H1 (cell line): ENCODE data around the gene RHOH. TPM values are rescaled to one million over a fixed set of nuclear protein-coding genes. Genes with fewer than 3 reads are reported as not detected.

Experiments
- CTCF ChIA-PET: fragments of 300-600 bp; sonication (Branson Sonifier 250); formaldehyde crosslinking; loops from one replicate; lab custom pipeline; 2021; ENCODE audit not compliant: partially characterized antibody; lab: Charles Lee
- POLR2A ChIA-PET: fragments of 300-600 bp; sonication (Branson Sonifier 250); formaldehyde crosslinking; loops from one replicate; lab custom pipeline; 2021; ENCODE audit warnings: inconsistent platforms; ENCODE audit not compliant: partially characterized antibody; lab: Charles Lee
- DNase-seq, 2 experiments: peaks; one replicate each; pipeline versions ENCODE4 v3.0.0 to v3.0.0-alpha.2; 2010 to 2022; ENCODE audit warnings: low spot score in 2 of 2, low read depth in 1 of 2, mixed read lengths in 1 of 2
- FAIRE-seq: peaks from 2 replicates; lab custom pipeline; 2011; peaks lifted over from hg19 to GRCh38; lab: Jason Lieb, UNC
- H2AFZ ChIP-seq: 2 replicates; pipeline ENCODE4 v1.8.1; 2012; ENCODE audit warnings: low read length, inconsistent platforms
- H2AK5ac ChIP-seq: 2 replicates; pipeline ENCODE4 v1.6.1; 2013; ENCODE audit warnings: low read depth, low read length
- H2BK120ac ChIP-seq: replicated peaks from 2 replicates; pipeline ENCODE3; 2013; ENCODE audit warnings: low read depth, low read length, inconsistent platforms
- H2BK12ac ChIP-seq: 2 replicates; pipeline ENCODE4 v1.6.1; 2013; ENCODE audit warnings: low read depth, low read length
- H2BK15ac ChIP-seq: 2 replicates; pipeline ENCODE4 v1.6.1; 2013; ENCODE audit warnings: low read length
- H2BK20ac ChIP-seq: 2 replicates; pipeline ENCODE4 v1.6.1; 2013; ENCODE audit warnings: low read length
- H2BK5ac ChIP-seq: 2 replicates; pipeline ENCODE4 v1.6.1; 2013; ENCODE audit warnings: low read depth, low read length
- H3K14ac ChIP-seq: 2 replicates; pipeline ENCODE4 v1.6.1; 2013; ENCODE audit warnings: inconsistent platforms; ENCODE audit not compliant: insufficient read length
- H3K18ac ChIP-seq: 2 replicates; pipeline ENCODE4 v1.6.1; 2013; ENCODE audit warnings: low read length; ENCODE audit errors: extremely low read depth
- H3K23ac ChIP-seq: 2 replicates; pipeline ENCODE4 v1.6.1; 2013; ENCODE audit warnings: inconsistent platforms; ENCODE audit not compliant: insufficient read length
- H3K23me2 ChIP-seq: 2 replicates; pipeline ENCODE4 v1.6.1; 2013; ENCODE audit warnings: low read depth, low read length
- H3K27ac ChIP-seq: 2 replicates; pipeline ENCODE4 v1.6.1; 2011; ENCODE audit warnings: low read depth, low read length, inconsistent platforms
- H3K27me3 ChIP-seq, 4 experiments: replicated peaks in 1 of 4; 1 replicate in 1 of 4; 2 replicates in 3 of 4; pipeline versions ENCODE4 v1.6.1 to v1.8.1; 2011 to 2013; ENCODE audit warnings: low read length in 3 of 4, mild to moderate bottlenecking in 3 of 4, inconsistent platforms in 2 of 4, mixed read lengths in 2 of 4, moderate library complexity in 1 of 4; ENCODE audit not compliant: control insufficient read depth in 3 of 4, insufficient read depth in 3 of 4; ENCODE audit errors: extremely low read depth in 1 of 4
- H3K36me3 ChIP-seq, 4 experiments: 2 replicates each; pipeline versions ENCODE4 v1.6.1 to v1.8.1; 2011 to 2013; ENCODE audit warnings: mild to moderate bottlenecking in 4 of 4, low read length in 3 of 4, moderate library complexity in 2 of 4, control low read depth in 1 of 4, inconsistent platforms in 1 of 4; ENCODE audit not compliant: insufficient read depth in 4 of 4, control insufficient read depth in 2 of 4
- H3K4ac ChIP-seq: replicated peaks from 2 replicates; pipeline ENCODE3; 2013; ENCODE audit warnings: low read length, low read depth, mixed read lengths, inconsistent platforms; ENCODE audit not compliant: insufficient read length
- H3K4me1 ChIP-seq, 4 experiments: replicated peaks in 1 of 4; 1 replicate in 1 of 4; 2 replicates in 3 of 4; pipeline versions ENCODE4 v1.6.1 to v1.8.1; 2011 to 2013; ENCODE audit warnings: low read length in 3 of 4, inconsistent platforms in 2 of 4, mixed read lengths in 1 of 4; ENCODE audit not compliant: insufficient read depth in 4 of 4, control insufficient read depth in 3 of 4
- H3K4me2 ChIP-seq, 2 experiments: 2 replicates each; pipeline versions ENCODE4 v1.6.1 to v1.8.1; 2011 to 2013; ENCODE audit warnings: low read depth in 2 of 2, low read length in 2 of 2, control low read depth in 1 of 2, inconsistent platforms in 1 of 2, mild to moderate bottlenecking in 1 of 2; ENCODE audit not compliant: insufficient read depth in 1 of 2
- H3K4me3 ChIP-seq, 4 experiments: fragments of 200-600, 300-600 bp in 1 of 4; sonication (generic), shearing (Covaris generic), sonication (Bioruptor Twin) in 1 of 4; 2 replicates each; pipeline versions ENCODE4 v1.5.1 to v1.8.1; 2011 to 2016; ENCODE audit warnings: low read length in 4 of 4, low read depth in 3 of 4, control low read depth in 2 of 4, inconsistent platforms in 2 of 4, mild to moderate bottlenecking in 2 of 4, mixed read lengths in 1 of 4, moderate library complexity in 1 of 4; ENCODE audit not compliant: insufficient read depth in 2 of 4; ENCODE audit errors: extremely low read depth in 1 of 4
- H3K56ac ChIP-seq: replicated peaks from 2 replicates; pipeline ENCODE3; 2013; ENCODE audit warnings: low read depth, mild to moderate bottlenecking, mixed read lengths, low read length, inconsistent platforms; ENCODE audit not compliant: insufficient read length
- H3K79me1 ChIP-seq: 2 replicates; pipeline ENCODE4 v1.6.1; 2013; ENCODE audit warnings: low read depth, low read length, control low read depth
- H3K79me2 ChIP-seq, 2 experiments: 2 replicates each; pipeline versions ENCODE4 v1.6.1 to v1.8.1; 2012 to 2013; ENCODE audit warnings: low read length in 2 of 2, mild to moderate bottlenecking in 2 of 2, inconsistent platforms in 1 of 2; ENCODE audit not compliant: insufficient read depth in 2 of 2, control insufficient read depth in 1 of 2
- H3K9ac ChIP-seq, 4 experiments: replicated peaks in 1 of 4; 1 replicate in 1 of 4; 2 replicates in 3 of 4; pipeline versions ENCODE4 v1.6.1 to v1.8.1; 2011 to 2013; ENCODE audit warnings: low read depth in 3 of 4, low read length in 3 of 4, control low read depth in 2 of 4, mild to moderate bottlenecking in 2 of 4, moderate library complexity in 2 of 4, inconsistent platforms in 1 of 4; ENCODE audit errors: extremely low read depth in 1 of 4
- H3K9me3 ChIP-seq, 2 experiments: 2 replicates each; pipeline versions ENCODE4 v1.6.1 to v1.8.1; 2012 to 2013; ENCODE audit warnings: mild to moderate bottlenecking in 2 of 2, moderate library complexity in 2 of 2, control low read depth in 1 of 2, inconsistent platforms in 1 of 2, low read depth in 1 of 2, low read length in 1 of 2, mixed read lengths in 1 of 2; ENCODE audit not compliant: insufficient read depth in 2 of 2
- H4K20me1 ChIP-seq, 2 experiments: replicated peaks in 1 of 2; 2 replicates each; pipeline versions ENCODE3 to v1.8.1; 2011 to 2013; ENCODE audit warnings: inconsistent platforms in 2 of 2, low read length in 2 of 2, mild to moderate bottlenecking in 1 of 2; ENCODE audit not compliant: insufficient read depth in 2 of 2, control insufficient read depth in 1 of 2
- H4K5ac ChIP-seq: 2 replicates; pipeline ENCODE4 v1.6.1; 2013; ENCODE audit warnings: low read length, low read depth, mixed read lengths, inconsistent platforms; ENCODE audit not compliant: insufficient read length
- H4K8ac ChIP-seq: 2 replicates; pipeline ENCODE4 v1.8.0; 2013; ENCODE audit warnings: mild to moderate bottlenecking, moderate library complexity, low read length, inconsistent platforms; ENCODE audit not compliant: insufficient read depth; ENCODE audit errors: extremely low read depth
- H4K91ac ChIP-seq: replicated peaks from 2 replicates; pipeline ENCODE3; 2013; ENCODE audit warnings: low read length, mixed read lengths, inconsistent platforms; ENCODE audit not compliant: insufficient read length
- SUZ12 ChIP-seq: fragments of 200-600 bp; sonication (generic); IDR thresholded peaks from 2 replicates; pipeline ENCODE4 v1.6.1; 2012; ENCODE audit warnings: mild to moderate bottlenecking, inconsistent platforms, low read length, moderate library complexity, mixed read lengths
- WGBS, 2 experiments: shearing (Covaris generic) in 1 of 2; methylation state at CpG; one replicate each; pipeline versions ENCODE4 v1.1.6 to v1.1.7; 2013 to 2015; ENCODE audit warnings: low lambda C conversion rate in 2 of 2, mixed read lengths in 2 of 2, inconsistent platforms in 1 of 2, low coverage in 1 of 2, missing lambda C conversion rate in 1 of 2; ENCODE audit not compliant: insufficient replicate concordance in 2 of 2, insufficient coverage in 1 of 2, insufficient read length in 1 of 2; ENCODE audit errors: extremely low coverage in 1 of 2, missing lambda C conversion rate in 1 of 2; 5-methylcytosine and 5-hydroxymethylcytosine counted together
- polyA plus RNA-seq, 7 experiments: library from polyadenylated mRNA; depleted of rRNA in 3 of 7; stranded (reverse) in 5 of 7; unstranded in 2 of 7; fragments of >200 nt in 5 of 7; fragments of 200-250 nt in 2 of 7; gene quantifications; 1 replicate in 5 of 7; 2 replicates in 1 of 7; 4 replicates in 1 of 7; pipeline versions ENCODE4 v1.2.1 to v1.2.3, GENCODE V29; 2011 to 2013; ENCODE audit warnings: missing spikeins in 2 of 7, mixed read lengths in 2 of 7
- total RNA-seq: library from RNA; stranded (reverse); fragmentation: NEBNext Ultra II Directional; extraction: Animal tissue kit (Norgen Biotek cat#: 25700); gene quantifications from 2 replicates; pipeline ENCODE4 v1.2.1, GENCODE V29; 2021

The RHOH gene
- total and polyA plus RNA-seq, 2 of the 8 experiments (the other 6 are each of a cell fraction or from before 2014, with no cell fraction given): 5.9 to 6.9 TPM

- Histone ChIP-seq H2BK5ac (no peak overlapping the region), H4K20me1 (no peaks in the 10 kb centered on the region), H2AFZ (no peak overlapping the region), H3K9ac (no peak overlapping the region), H3K4me3 (no peak overlapping the region), H3K23me2 (no peaks in the 10 kb centered on the region), H3K36me3 (no peaks in the 10 kb centered on the region), H3K27ac (no peak overlapping the region), H2BK20ac (no peak overlapping the region), H4K8ac (no peak overlapping the region), H3K56ac (no peak overlapping the region), H3K4me2 (no peak overlapping the region), H3K14ac (no peak overlapping the region), H3K23ac (no peak overlapping the region), H2BK120ac (peak overlapping the region; percentile 74), H2BK15ac (no peak overlapping the region), H3K9me3 (no peaks in the 10 kb centered on the region), H3K27me3 (no peaks in the 10 kb centered on the region), H3K18ac (no peak overlapping the region), H3K4me1 (peaks cover 0 to 9% (median 8%) of the 10 kb centered on the region in 4 experiments; a peak in 6 of 7 replicates), H3K79me1 (no peaks in the 10 kb centered on the region), H4K91ac (peak overlapping the region; percentile 53), H2BK12ac (no peak overlapping the region), H4K5ac (no peak overlapping the region), H3K4ac (no peak overlapping the region), H2AK5ac (no peak overlapping the region), H3K79me2 (no peaks in the 10 kb centered on the region)
- FAIRE-seq (no peak), DNase-seq (no peak)
- 88% methylated on average over 4 of the region's 4 CpGs; no CpG with 5 or more reads in 1 of the 2 experiments for WGBS, 2 experiments
- ChIA-PET POLR2A (no interaction called here), CTCF (no interaction called here)
- no peak for TF ChIP-seq SUZ12
Measured at GRCh38 chr4:40187386-40187906, 9.4 kb upstream of the RHOH start.
